ENCODE measurements around the gene SPATA12.

The SPATA12 gene

GRCh38 chr3:57068437-57069089 is 8.1 kb downstream of the SPATA12 start:
- Histone ChIP-seq H3K4me1 (ENCODE audit: control insufficient read depth, insufficient read depth, low read length) (0 out of 2 replicates have a peak, but pooled peaks cover 6% of the 10 kb centered on the region), H3K36me3 (ENCODE audit: control insufficient read depth, insufficient read depth, low read length) (no peaks in the 10 kb centered on the region), H3K9ac (ENCODE audit: low read depth, low read length) (no peak overlapping the region), H3K4me3 (ENCODE audit: low read depth, low read length) (no peak overlapping the region), H3K27me3 (ENCODE audit: control insufficient read depth, insufficient read depth, low read length) (no peaks in the 10 kb centered on the region), H3K9me3 (ENCODE audit: control insufficient read depth, insufficient read depth, low read length) (no peaks in the 10 kb centered on the region), H3K27ac (ENCODE audit: low read depth, low read length) (no peak overlapping the region)

- Histone ChIP-seq H3K9ac (ENCODE audit: low read depth, low read length) (no peak overlapping the region), H3K9me3 (ENCODE audit: control insufficient read depth, insufficient read depth, low read length) (no peaks in the 10 kb centered on the region), H3K27ac (ENCODE audit: low read depth, low read length) (no peak overlapping the region), H3K4me1 (ENCODE audit: control insufficient read depth, insufficient read depth, low read length) (0 out of 2 replicates have a peak, but pooled peaks cover 6% of the 10 kb centered on the region), H3K36me3 (ENCODE audit: control insufficient read depth, insufficient read depth, low read length) (no peaks in the 10 kb centered on the region), H3K4me3 (ENCODE audit: low read depth, low read length) (no peak overlapping the region), H3K27me3 (ENCODE audit: control insufficient read depth, insufficient read depth, low read length) (no peaks in the 10 kb centered on the region)
Measured at GRCh38 chr3:57069503-57069902, 9.0 kb downstream of the SPATA12 start.

GRCh38 chr3:57073628-57074027 is 13.2 kb downstream of the SPATA12 start:
- no peaks in the 10 kb centered on the region for H3K36me3 ChIP-seq (ENCODE audit: control insufficient read depth, insufficient read depth, low read length)
- H3K9ac ChIP-seq (ENCODE audit: low read depth, low read length) = no peak overlapping the region
- no peak overlapping the region for H3K4me3 ChIP-seq (ENCODE audit: low read depth, low read length)
- H3K27me3 ChIP-seq (ENCODE audit: control insufficient read depth, insufficient read depth, low read length) = peaks cover 17% of the 10 kb centered on the region
- H3K27ac ChIP-seq (ENCODE audit: low read depth, low read length) = no peak overlapping the region
- H3K9me3 ChIP-seq (ENCODE audit: control insufficient read depth, insufficient read depth, low read length) = no peaks in the 10 kb centered on the region
- H3K4me1 ChIP-seq (ENCODE audit: control insufficient read depth, insufficient read depth, low read length) = no peaks in the 10 kb centered on the region; the same call in 1 of the 2 replicates

- no peak overlapping the region for H3K27ac ChIP-seq (ENCODE audit: low read depth, low read length)
- H3K9me3 ChIP-seq (ENCODE audit: control insufficient read depth, insufficient read depth, low read length) = no peaks in the 10 kb centered on the region
- H3K27me3 ChIP-seq (ENCODE audit: control insufficient read depth, insufficient read depth, low read length) = peaks cover 17% of the 10 kb centered on the region
- H3K9ac ChIP-seq (ENCODE audit: low read depth, low read length) = no peak overlapping the region
- no peaks in the 10 kb centered on the region for H3K36me3 ChIP-seq (ENCODE audit: control insufficient read depth, insufficient read depth, low read length)
- H3K4me3 ChIP-seq (ENCODE audit: low read depth, low read length) = no peak overlapping the region
- H3K4me1 ChIP-seq (ENCODE audit: control insufficient read depth, insufficient read depth, low read length) = no peaks in the 10 kb centered on the region; the same call in 1 of the 2 replicates
Measured at GRCh38 chr3:57074135-57074534, 13.7 kb downstream of the SPATA12 start.

- Histone ChIP-seq H3K4me3 (ENCODE audit: low read depth, low read length) (no peak overlapping the region), H3K36me3 (ENCODE audit: control insufficient read depth, insufficient read depth, low read length) (no peaks in the 10 kb centered on the region), H3K27ac (ENCODE audit: low read depth, low read length) (no peak overlapping the region), H3K27me3 (ENCODE audit: control insufficient read depth, insufficient read depth, low read length) (peaks cover 33% of the 10 kb centered on the region), H3K9me3 (ENCODE audit: control insufficient read depth, insufficient read depth, low read length) (no peaks in the 10 kb centered on the region), H3K4me1 (ENCODE audit: control insufficient read depth, insufficient read depth, low read length) (peaks cover 9% of the 10 kb centered on the region), H3K9ac (ENCODE audit: low read depth, low read length) (no peak overlapping the region)
Measured at GRCh38 chr3:57076422-57076951, 16.0 kb downstream of the SPATA12 start.

GRCh38 chr3:57077630-57078343 is 17.3 kb downstream of the SPATA12 start:
- no peaks in the 10 kb centered on the region for H3K36me3 ChIP-seq (ENCODE audit: control insufficient read depth, insufficient read depth, low read length)
- H3K27me3 ChIP-seq (ENCODE audit: control insufficient read depth, insufficient read depth, low read length) = peaks cover 33% of the 10 kb centered on the region
- H3K4me3 ChIP-seq (ENCODE audit: low read depth, low read length) = peak overlapping the region; percentile 93
- no peaks in the 10 kb centered on the region for H3K9me3 ChIP-seq (ENCODE audit: control insufficient read depth, insufficient read depth, low read length)
- H3K27ac ChIP-seq (ENCODE audit: low read depth, low read length) = no peak overlapping the region
- no peak overlapping the region for H3K9ac ChIP-seq (ENCODE audit: low read depth, low read length)
- H3K4me1 ChIP-seq (ENCODE audit: control insufficient read depth, insufficient read depth, low read length) = peaks cover 9% of the 10 kb centered on the region

DNA sequence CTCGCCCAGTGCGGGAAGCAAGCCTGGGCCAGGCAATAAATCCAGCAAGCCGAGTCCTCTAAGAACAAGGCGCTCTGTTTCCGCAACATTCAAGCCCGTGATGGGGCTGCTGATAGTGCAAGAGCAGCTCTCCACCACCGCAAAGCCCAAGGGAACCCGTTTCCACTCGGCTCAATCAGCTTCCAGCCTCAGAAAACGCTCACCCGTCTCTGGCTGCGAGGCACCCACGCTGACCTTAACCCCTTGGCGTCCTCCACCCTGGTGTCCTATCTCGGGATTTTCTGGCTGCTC is 17.8 kb downstream of the SPATA12 start:
- H3K9me3 ChIP-seq (ENCODE audit: control insufficient read depth, insufficient read depth, low read length) = no peaks in the 10 kb centered on the region
- H3K4me1 ChIP-seq (ENCODE audit: control insufficient read depth, insufficient read depth, low read length) = peaks cover 9% of the 10 kb centered on the region
- peak overlapping the region; percentile 93 for H3K4me3 ChIP-seq (ENCODE audit: low read depth, low read length)
- H3K27me3 ChIP-seq (ENCODE audit: control insufficient read depth, insufficient read depth, low read length) = peaks cover 33% of the 10 kb centered on the region
- no peaks in the 10 kb centered on the region for H3K36me3 ChIP-seq (ENCODE audit: control insufficient read depth, insufficient read depth, low read length)
- H3K9ac ChIP-seq (ENCODE audit: low read depth, low read length) = peak overlapping the region; percentile 63; the same call in 1 of the 2 replicates
- H3K27ac ChIP-seq (ENCODE audit: low read depth, low read length) = no peak overlapping the region

DNA sequence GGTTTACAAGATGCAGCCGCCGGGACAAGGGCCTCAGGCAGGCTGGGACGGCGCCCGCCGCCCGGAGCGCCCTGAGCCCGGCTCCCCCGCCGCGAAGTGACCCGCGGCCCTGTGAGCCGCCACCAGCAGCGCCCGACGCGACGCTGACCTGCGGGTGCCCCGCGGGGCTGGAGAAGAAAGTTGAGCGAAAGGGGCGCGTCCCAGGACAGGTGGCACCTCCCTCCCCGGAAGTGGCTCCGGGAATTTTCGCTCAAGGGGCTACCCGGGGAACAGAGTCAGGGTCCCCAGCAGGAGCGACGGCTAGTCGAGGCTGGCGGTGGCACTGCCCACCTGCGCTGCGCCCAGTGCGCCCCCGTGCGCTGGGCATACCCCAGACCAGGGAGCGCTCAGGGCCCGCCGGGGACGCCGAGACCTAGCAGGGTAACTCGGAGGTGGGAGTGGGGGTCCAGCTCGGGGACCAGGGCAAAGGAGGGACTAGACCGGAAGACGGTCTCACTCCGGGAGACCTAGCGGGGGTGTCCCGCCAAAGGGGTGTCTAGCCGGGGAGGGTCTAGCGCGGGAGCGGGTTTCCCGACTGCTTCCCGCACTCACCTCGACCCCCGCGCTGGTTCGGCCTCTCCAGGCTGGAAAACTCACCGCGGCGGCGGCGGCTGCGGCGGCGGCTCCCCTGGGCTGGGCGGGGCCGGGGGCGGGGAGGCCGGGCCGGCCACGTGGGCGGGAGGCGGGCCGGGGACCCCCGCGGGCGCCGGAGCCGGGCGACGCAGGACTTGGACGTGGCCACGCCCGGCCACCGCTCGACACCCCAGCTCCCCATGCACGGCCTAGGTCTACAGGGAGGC is 18.4 kb downstream of the SPATA12 start:
- peak overlapping the region; percentile 63 for H3K9ac ChIP-seq (ENCODE audit: low read depth, low read length)
- peaks cover 9% of the 10 kb centered on the region for H3K4me1 ChIP-seq (ENCODE audit: control insufficient read depth, insufficient read depth, low read length)
- H3K27me3 ChIP-seq (ENCODE audit: control insufficient read depth, insufficient read depth, low read length) = peaks cover 33% of the 10 kb centered on the region
- no peaks in the 10 kb centered on the region for H3K36me3 ChIP-seq (ENCODE audit: control insufficient read depth, insufficient read depth, low read length)
- no peaks in the 10 kb centered on the region for H3K9me3 ChIP-seq (ENCODE audit: control insufficient read depth, insufficient read depth, low read length)
- no peak overlapping the region for H3K27ac ChIP-seq (ENCODE audit: low read depth, low read length)
- H3K4me3 ChIP-seq (ENCODE audit: low read depth, low read length) = peak overlapping the region; percentile 93

DNA sequence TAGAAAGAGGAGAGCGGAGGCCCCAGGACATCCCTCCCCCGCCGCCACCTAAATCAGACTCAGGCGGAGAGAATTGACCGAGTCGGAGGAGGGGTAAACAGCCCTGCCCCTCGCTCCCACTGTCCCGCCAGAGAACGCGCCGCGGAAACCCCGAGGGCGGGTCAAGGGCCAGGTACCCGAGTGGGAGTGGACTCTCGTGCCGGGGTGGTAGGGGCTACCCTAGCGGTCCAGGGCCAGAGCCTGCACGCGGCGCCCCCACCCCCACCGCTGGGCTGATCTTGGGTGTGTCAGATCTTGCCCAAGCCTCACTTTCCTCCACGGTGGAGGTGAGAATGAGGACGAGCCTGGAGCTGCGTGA is 19.0 kb downstream of the SPATA12 start:
- no peaks in the 10 kb centered on the region for H3K9me3 ChIP-seq (ENCODE audit: control insufficient read depth, insufficient read depth, low read length)
- H3K9ac ChIP-seq (ENCODE audit: low read depth, low read length) = peak overlapping the region; percentile 44
- peaks cover 9% of the 10 kb centered on the region for H3K4me1 ChIP-seq (ENCODE audit: control insufficient read depth, insufficient read depth, low read length)
- H3K27me3 ChIP-seq (ENCODE audit: control insufficient read depth, insufficient read depth, low read length) = peaks cover 33% of the 10 kb centered on the region
- H3K36me3 ChIP-seq (ENCODE audit: control insufficient read depth, insufficient read depth, low read length) = no peaks in the 10 kb centered on the region
- H3K4me3 ChIP-seq (ENCODE audit: low read depth, low read length) = peak overlapping the region; percentile 93
- H3K27ac ChIP-seq (ENCODE audit: low read depth, low read length) = no peak overlapping the region

DNA sequence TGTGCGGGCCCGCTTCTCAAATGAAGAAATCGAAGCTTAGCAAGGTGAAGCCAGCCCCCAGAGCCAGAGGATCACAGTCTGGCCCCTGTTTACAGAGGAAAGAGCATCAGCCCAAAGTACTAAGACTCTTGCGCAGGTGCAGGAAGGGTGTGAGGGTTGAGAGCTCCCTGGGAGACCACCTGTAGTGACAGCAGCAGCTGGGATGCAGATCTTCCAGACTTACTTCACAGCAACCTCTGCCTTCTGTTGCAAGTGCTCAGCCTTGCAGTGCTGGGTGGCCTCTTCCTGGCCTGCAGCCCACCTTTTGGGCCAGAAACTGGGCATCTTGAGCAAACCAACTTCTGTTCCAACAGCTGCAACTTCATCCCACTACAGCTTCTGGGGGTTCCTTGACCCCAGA is 19.7 kb downstream of the SPATA12 start:
- Histone ChIP-seq H3K4me3 (ENCODE audit: low read depth, low read length) (peak overlapping the region; percentile 93; the same call in 1 of the 2 replicates), H3K9me3 (ENCODE audit: control insufficient read depth, insufficient read depth, low read length) (no peaks in the 10 kb centered on the region), H3K27me3 (ENCODE audit: control insufficient read depth, insufficient read depth, low read length) (peaks cover 33% of the 10 kb centered on the region), H3K27ac (ENCODE audit: low read depth, low read length) (no peak overlapping the region), H3K9ac (ENCODE audit: low read depth, low read length) (no peak overlapping the region), H3K36me3 (ENCODE audit: control insufficient read depth, insufficient read depth, low read length) (no peaks in the 10 kb centered on the region), H3K4me1 (ENCODE audit: control insufficient read depth, insufficient read depth, low read length) (peaks cover 9% of the 10 kb centered on the region)
